Body of pancreas (tissue), 4 donors: ENCODE data around the gene ALPG. TPM values are rescaled to one million over a fixed set of nuclear protein-coding genes. Genes with fewer than 3 reads are reported as not detected.
"Not testable (repeated sequence)": the region's sequence is repeated elsewhere in the genome, so short reads cannot be mapped to it uniquely, and the experiment has no call there.

ENCODE experiments used
- ATAC-seq: fragments of 150-250 bp; one replicate; pipeline ENCODE4 v1.9.1; 2016
- DNase-seq, 4 donors: peaks; one replicate each; pipeline ENCODE4 v3.0.0-alpha.2; 2019
- H3K27ac ChIP-seq, 4 donors: fragments of 200-600 bp; sonication (generic); 1 replicate in 3 of 4; 2 replicates in 1 of 4; pipeline versions ENCODE4 v1.5.1 to v1.6.1; 2016 to 2019; ENCODE audit warnings: mild to moderate bottlenecking in 1 of 4, mixed read lengths in 1 of 4, moderate library complexity in 1 of 4
- H3K27me3 ChIP-seq, 2 donors: fragments of 200-600 bp; sonication (generic); one replicate each; pipeline ENCODE4 v1.6.0; 2016; ENCODE audit warnings: mild to moderate bottlenecking in 1 of 2
- H3K36me3 ChIP-seq, 2 donors: fragments of 200-600 bp; sonication (generic); replicated peaks in 1 of 2; 2 replicates each; pipeline ENCODE4 v1.5.1; 2016; ENCODE audit warnings: low read depth in 2 of 2; ENCODE audit not compliant: insufficient read depth in 1 of 2
- H3K4me1 ChIP-seq: fragments of 200-600 bp; sonication (generic); one replicate; pipeline ENCODE4 v1.6.0; 2016
- H3K4me3 ChIP-seq, 2 donors: fragments of 200-600 bp; sonication (generic); 1 replicate in 1 of 2; 2 replicates in 1 of 2; pipeline ENCODE4 v1.5.1; 2016 to 2019
- H3K9me3 ChIP-seq, 3 donors: fragments of 200-600 bp; sonication (generic); 1 replicate in 2 of 3; 2 replicates in 1 of 3; pipeline ENCODE4 v1.5.1; 2016
- POLR2A ChIP-seq, 3 donors: fragments of 450-650 bp; IDR thresholded peaks; one replicate each; pipeline ENCODE4 v1.6.1; 2016; ENCODE audit warnings: antibody characterized with exemption in 3 of 3, mild to moderate bottlenecking in 2 of 3
- WGBS, 2 donors: methylation state at CpG; one replicate each; pipeline ENCODE4 v1.1.5; 2017; 5-methylcytosine and 5-hydroxymethylcytosine counted together
- intact Hi-C: fragments of 100-400 bp; cut with DNase I; formaldehyde crosslinking; loops from one replicate; pipeline ENCODE4 v1.15.1; 2023
- total RNA-seq, 2 donors: library from RNA; depleted of rRNA; stranded (reverse); fragments of >200 nt; gene quantifications; one replicate each; pipeline ENCODE4 v1.1.0, GENCODE V29; 2016
- TF ChIP-seq, protein P1 (sequence below), 7 experiments: fragments of 450-650 bp in 4 of 7; fragments of 200-600 bp in 3 of 7; sonication (generic) in 3 of 7; IDR thresholded peaks; one replicate each; pipeline ENCODE4 v1.5.1; 2016 to 2019; ENCODE audit warnings: antibody characterized with exemption in 7 of 7

Gene ALPG
- total RNA-seq, 2 donors from 2014 or later = not detected

DNA sequence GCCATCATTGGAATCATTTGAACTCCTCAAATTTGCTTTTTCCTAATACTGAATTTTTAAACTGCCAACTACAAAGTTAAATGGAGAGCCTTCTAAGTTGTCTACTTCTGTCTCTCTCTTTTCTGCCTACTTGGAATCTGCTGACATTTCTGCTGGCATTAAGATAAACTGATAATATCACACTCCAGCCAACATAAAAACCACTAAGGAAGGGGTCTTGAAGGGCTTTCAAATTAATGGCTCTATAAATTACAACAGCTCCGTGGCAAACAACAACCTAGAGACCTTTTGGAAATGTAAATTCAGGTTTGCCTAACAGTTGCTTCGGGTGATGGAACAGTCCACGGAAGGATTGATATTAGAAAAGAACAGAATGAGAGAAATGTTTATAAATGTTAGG is 16.0 kb upstream of the ALPG start:
- DNase-seq = no peak
- no peak for ATAC-seq
- 31 to 34% methylated on average over 3 of the region's 3 CpGs for WGBS, 2 donors

DNA sequence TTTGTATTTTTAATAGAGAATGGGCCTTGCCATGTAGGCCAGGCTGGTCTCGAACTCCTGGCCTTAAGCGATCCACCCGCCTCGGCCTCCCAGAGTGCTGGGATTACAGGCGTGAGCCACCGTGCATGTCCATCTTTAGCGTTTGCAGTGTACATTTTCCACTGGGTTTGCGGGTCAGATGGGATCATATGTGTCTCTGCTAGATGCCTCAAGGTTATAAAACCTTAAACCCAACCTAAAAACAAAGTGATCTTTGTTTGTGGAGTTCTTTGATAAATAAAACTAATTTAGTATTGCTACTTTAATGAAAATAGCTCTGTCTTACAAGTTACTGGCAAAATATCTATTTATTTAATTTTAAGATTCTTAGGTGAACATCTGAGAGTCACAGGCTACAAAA is 13.1 kb upstream of the ALPG start:
- no peak overlapping the region for H3K27ac ChIP-seq
- intact Hi-C loops = no loop called here
- DNase-seq (no peak), ATAC-seq (no peak)
- TF ChIP-seq POLR2A (IDR thresholded peaks at IDR 0.05) = no peak
- TF ChIP-seq, protein P1, sequence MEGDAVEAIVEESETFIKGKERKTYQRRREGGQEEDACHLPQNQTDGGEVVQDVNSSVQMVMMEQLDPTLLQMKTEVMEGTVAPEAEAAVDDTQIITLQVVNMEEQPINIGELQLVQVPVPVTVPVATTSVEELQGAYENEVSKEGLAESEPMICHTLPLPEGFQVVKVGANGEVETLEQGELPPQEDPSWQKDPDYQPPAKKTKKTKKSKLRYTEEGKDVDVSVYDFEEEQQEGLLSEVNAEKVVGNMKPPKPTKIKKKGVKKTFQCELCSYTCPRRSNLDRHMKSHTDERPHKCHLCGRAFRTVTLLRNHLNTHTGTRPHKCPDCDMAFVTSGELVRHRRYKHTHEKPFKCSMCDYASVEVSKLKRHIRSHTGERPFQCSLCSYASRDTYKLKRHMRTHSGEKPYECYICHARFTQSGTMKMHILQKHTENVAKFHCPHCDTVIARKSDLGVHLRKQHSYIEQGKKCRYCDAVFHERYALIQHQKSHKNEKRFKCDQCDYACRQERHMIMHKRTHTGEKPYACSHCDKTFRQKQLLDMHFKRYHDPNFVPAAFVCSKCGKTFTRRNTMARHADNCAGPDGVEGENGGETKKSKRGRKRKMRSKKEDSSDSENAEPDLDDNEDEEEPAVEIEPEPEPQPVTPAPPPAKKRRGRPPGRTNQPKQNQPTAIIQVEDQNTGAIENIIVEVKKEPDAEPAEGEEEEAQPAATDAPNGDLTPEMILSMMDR (IDR thresholded peaks at IDR 0.05) = no peak
- H3K36me3 ChIP-seq = no peaks in the 10 kb centered on the region
- peaks cover 0 to 3% of the 10 kb centered on the region in 2 donors for H3K27me3 ChIP-seq
- H3K4me1 ChIP-seq = peaks cover under 1% of the 10 kb centered on the region
- 88 to 95% methylated on average over 8 of the region's 8 CpGs for WGBS, 2 donors
- H3K4me3 ChIP-seq = no peak overlapping the region
- H3K9me3 ChIP-seq = no peaks in the 10 kb centered on the region

More for the DNA sequence above, 16.0 kb upstream of the ALPG start:
- TF ChIP-seq, protein P1 (IDR thresholded peaks at IDR 0.05) = no peak
- TF ChIP-seq POLR2A (IDR thresholded peaks at IDR 0.05) = no peak
- intact Hi-C loops = no loop called here
- H3K36me3 ChIP-seq = no peaks in the 10 kb centered on the region
- peaks cover 2 to 28% of the 10 kb centered on the region in 2 donors for H3K27me3 ChIP-seq
- H3K27ac ChIP-seq = no peak overlapping the region
- no peak overlapping the region for H3K4me3 ChIP-seq
- H3K9me3 ChIP-seq = no peaks in the 10 kb centered on the region
- peaks cover 22% of the 10 kb centered on the region for H3K4me1 ChIP-seq

DNA sequence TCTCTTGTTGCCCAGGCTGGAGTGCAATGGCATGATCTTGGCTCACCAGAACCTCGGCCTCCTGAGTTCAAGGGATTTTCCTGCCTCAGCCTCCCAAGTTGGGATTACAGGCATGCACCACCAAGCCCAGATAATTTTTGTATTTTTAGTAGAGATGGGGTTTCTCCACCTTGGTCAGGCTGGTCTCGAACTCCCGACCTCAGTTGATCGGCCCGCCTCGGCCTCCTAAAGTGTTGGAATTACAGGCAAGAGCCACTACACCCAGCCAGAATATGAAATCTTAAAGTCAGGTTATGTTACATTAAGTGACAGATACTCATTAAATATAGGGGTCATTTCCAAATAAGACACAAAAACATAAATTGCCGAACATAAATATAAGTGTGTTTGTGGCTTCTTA is 12.2 kb upstream of the ALPG start:
- ATAC-seq, H3K4me3 ChIP-seq, H3K36me3 ChIP-seq, H3K4me1 ChIP-seq, DNase-seq, H3K27me3 ChIP-seq, H3K9me3 ChIP-seq, intact Hi-C loops, H3K27ac ChIP-seq: not testable (repeated sequence)
- 86 to 94% methylated on average over 7 of the region's 7 CpGs for WGBS, 2 donors

DNA sequence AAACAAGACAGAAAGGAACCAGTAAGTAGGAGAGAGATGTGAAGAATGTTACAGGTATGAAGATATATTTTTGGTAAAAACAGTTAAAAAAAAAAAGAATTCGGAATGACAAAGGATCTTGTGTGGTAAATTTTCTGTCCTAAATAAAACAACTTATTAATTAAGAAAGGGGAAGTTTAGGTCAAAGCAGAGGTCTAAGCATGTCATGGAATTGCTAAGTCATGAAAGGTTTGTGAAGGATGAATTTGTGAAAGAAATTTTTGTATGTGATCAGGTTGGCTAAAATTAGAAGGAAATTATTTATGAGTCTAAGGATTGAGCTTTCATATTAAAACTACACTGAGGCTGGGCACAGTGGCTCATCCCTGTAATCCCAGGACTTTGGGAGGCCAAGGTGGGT is 11.1 kb upstream of the ALPG start:
- 50 to 74% methylated on average over 1 of the region's 1 CpG for WGBS, 2 donors
- no peaks in the 10 kb centered on the region for H3K27me3 ChIP-seq

DNA sequence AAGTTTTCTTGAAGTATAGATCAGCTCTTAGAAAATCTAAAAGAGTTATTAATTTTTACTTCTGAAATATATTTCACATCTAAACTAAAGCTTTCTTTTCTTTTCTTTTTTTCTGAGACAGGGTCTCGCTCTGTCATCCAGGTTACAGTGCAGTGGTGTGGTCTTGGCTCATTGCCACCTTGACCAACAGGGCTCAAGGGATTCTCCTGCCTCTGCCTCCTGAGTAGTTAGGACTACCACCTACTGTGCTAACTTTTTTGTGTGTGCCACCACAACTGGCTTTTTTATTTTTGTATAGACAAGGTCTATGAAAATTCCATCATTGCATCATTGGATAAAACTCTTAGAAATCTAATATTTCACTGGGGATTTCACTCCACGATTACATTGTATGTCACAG is 10.0 kb upstream of the ALPG start:
- Histone ChIP-seq H3K27me3 (no peaks in the 10 kb centered on the region), H3K4me3 (no peak overlapping the region), H3K9me3 (no peaks in the 10 kb centered on the region), H3K36me3 (no peaks in the 10 kb centered on the region), H3K4me1 (no peaks in the 10 kb centered on the region), H3K27ac (no peak overlapping the region)
- no peak for DNase-seq
- 58 to 66% methylated on average over 2 of the region's 2 CpGs for WGBS, 2 donors
- intact Hi-C loops = no loop called here
- no peak for TF ChIP-seq POLR2A (IDR thresholded peaks at IDR 0.05)
- TF ChIP-seq, protein P1 (IDR thresholded peaks at IDR 0.05) = no peak
- ATAC-seq = no peak

More for the DNA sequence above, 11.1 kb upstream of the ALPG start:
- Histone ChIP-seq H3K4me1 (no peaks in the 10 kb centered on the region), H3K9me3 (no peaks in the 10 kb centered on the region), H3K27ac (no peak overlapping the region), H3K36me3 (no peaks in the 10 kb centered on the region), H3K4me3 (no peak overlapping the region)
- ATAC-seq (no peak), DNase-seq (no peak)
- TF ChIP-seq POLR2A (IDR thresholded peaks at IDR 0.05) = no peak
- TF ChIP-seq, protein P1 (IDR thresholded peaks at IDR 0.05) = no peak
- intact Hi-C loops = no loop called here
